Measurements from ENCODE around the gene GRIK1.

GRCh38 chr21:29822064-29822463, 117.7 kb downstream of the GRIK1 start:
- TF ChIP-seq CTCF (IDR thresholded peaks at IDR 0.05; ENCODE audit: low read length) (no peak), EZH2 (IDR thresholded peaks at IDR 0.05; ENCODE audit: borderline replicate concordance, low read length) (no peak)
